ENCODE results near the gene NUP58. TPM values are rescaled to one million over a fixed set of nuclear protein-coding genes. Genes with fewer than 3 reads are reported as not detected.

Gene NUP58
- total and polyA plus RNA-seq, 4 donors = 6.5 to 43.3 (median 16.0) TPM

- H3K4me3 ChIP-seq (ENCODE audit: low read depth in 1 of 3, low read length in 3 of 3) = peak overlapping the region in 1 of 3 donors; percentile 39
- WGBS = 36% methylated on average over 19 of the region's 20 CpGs
Observed at GRCh38 chr13:25371158-25371874, 69.9 kb downstream of the NUP58 start.

GRCh38 chr13:25371875-25372283, 70.5 kb downstream of the NUP58 start, which contains the start of gene ATP8A2:
ATP8A2 (plus strand) TSS chr13:25371974; CDS start chr13:25372213, 239 bp downstream.
- Histone ChIP-seq H3K27ac (ENCODE audit: low read depth in 1 of 2, low read length in 2 of 2) (no peak within 1 kb of the TSS), H3K27me3 (ENCODE audit: control insufficient read depth in 4 of 4, insufficient read depth in 4 of 4, low read length in 3 of 4) (peaks cover 0 to 22% (median 14%) of the 10 kb centered on the region in 4 donors), H3K9ac (ENCODE audit: low read depth in 1 of 2, low read length in 2 of 2) (no peak within 1 kb of the TSS), H3K4me1 (ENCODE audit: control insufficient read depth in 4 of 4, insufficient read depth in 4 of 4, low read length in 3 of 4) (peaks cover 4 to 12% (median 6%) of the 10 kb centered on the region in 4 donors), H3K36me3 (ENCODE audit: control insufficient read depth in 4 of 4, insufficient read depth in 3 of 4, low read depth in 1 of 4, low read length in 3 of 4) (no peaks in the 10 kb centered on the region), H3K9me3 (ENCODE audit: control insufficient read depth in 4 of 4, low read length in 3 of 4) (no peaks in the 10 kb centered on the region), H3K4me3 (ENCODE audit: low read depth in 1 of 3, low read length in 3 of 3) (peak within 1 kb of the TSS in 1 of 3 donors; percentile 39)
- WGBS = 2% methylated on average over 58 of the region's 58 CpGs
- DNase-seq (ENCODE audit: low spot score) = no peak
- TF ChIP-seq RAD21 (IDR thresholded peaks at IDR 0.05) (no peak), FOXA1 (IDR thresholded peaks at IDR 0.05) (no peak), JUND (IDR thresholded peaks at IDR 0.05) (no peak)

More at GRCh38 chr13:25371158-25371874, 69.9 kb downstream of the NUP58 start:
- H3K27me3 ChIP-seq (ENCODE audit: control insufficient read depth in 4 of 4, insufficient read depth in 4 of 4, low read length in 3 of 4) = peaks cover 0 to 22% (median 14%) of the 10 kb centered on the region in 4 donors
- H3K4me1 ChIP-seq (ENCODE audit: control insufficient read depth in 4 of 4, insufficient read depth in 4 of 4, low read length in 3 of 4) = peaks cover 4 to 12% (median 6%) of the 10 kb centered on the region in 4 donors
- H3K9me3 ChIP-seq (ENCODE audit: control insufficient read depth in 4 of 4, low read length in 3 of 4) = no peaks in the 10 kb centered on the region
- DNase-seq (ENCODE audit: low spot score) = no peak
- no peak overlapping the region for H3K9ac ChIP-seq (ENCODE audit: low read depth in 1 of 2, low read length in 2 of 2)
- no peak overlapping the region for H3K27ac ChIP-seq (ENCODE audit: low read depth in 1 of 2, low read length in 2 of 2)
- TF ChIP-seq ZBTB33 (IDR thresholded peaks at IDR 0.05) = no peak
- H3K36me3 ChIP-seq (ENCODE audit: control insufficient read depth in 4 of 4, insufficient read depth in 3 of 4, low read depth in 1 of 4, low read length in 3 of 4) = no peaks in the 10 kb centered on the region

GRCh38 chr13:25372284-25373081, 71.1 kb downstream of the NUP58 start:
- H3K9me3 ChIP-seq (ENCODE audit: control insufficient read depth in 4 of 4, low read length in 3 of 4) = no peaks in the 10 kb centered on the region
- no peak for DNase-seq (ENCODE audit: low spot score)
- peaks cover 0 to 22% (median 13%) of the 10 kb centered on the region in 4 donors for H3K27me3 ChIP-seq (ENCODE audit: control insufficient read depth in 4 of 4, insufficient read depth in 4 of 4, low read length in 3 of 4)
- no peaks in the 10 kb centered on the region for H3K36me3 ChIP-seq (ENCODE audit: control insufficient read depth in 4 of 4, insufficient read depth in 3 of 4, low read depth in 1 of 4, low read length in 3 of 4)
- peaks cover 4 to 12% (median 6%) of the 10 kb centered on the region in 4 donors for H3K4me1 ChIP-seq (ENCODE audit: control insufficient read depth in 4 of 4, insufficient read depth in 4 of 4, low read length in 3 of 4)
- 14% methylated on average over 82 of the region's 82 CpGs for WGBS
- H3K27ac ChIP-seq (ENCODE audit: low read depth in 1 of 2, low read length in 2 of 2) = no peak overlapping the region
- H3K4me3 ChIP-seq (ENCODE audit: low read depth in 1 of 3, low read length in 3 of 3) = peak overlapping the region in 1 of 3 donors; percentile 39
- no peak overlapping the region for H3K9ac ChIP-seq (ENCODE audit: low read depth in 1 of 2, low read length in 2 of 2)
- TF ChIP-seq GABPA (IDR thresholded peaks at IDR 0.05 in 1 of 2, conservative IDR thresholded peaks at IDR 0.05 in 1 of 2) (no peak), HNF4G (IDR thresholded peaks at IDR 0.05) (no peak), JUND (IDR thresholded peaks at IDR 0.05) (no peak), RAD21 (IDR thresholded peaks at IDR 0.05) (no peak), YY1 (IDR thresholded peaks at IDR 0.05) (no peak), ATF3 (IDR thresholded peaks at IDR 0.05) (no peak), ZBTB33 (IDR thresholded peaks at IDR 0.05) (no peak), FOXA2 (IDR thresholded peaks at IDR 0.05) (no peak), HNF4A (conservative IDR thresholded peaks at IDR 0.05) (no peak), MAX (IDR thresholded peaks at IDR 0.05) (no peak), REST (IDR thresholded peaks at IDR 0.05) (no peak), FOXA1 (IDR thresholded peaks at IDR 0.05) (no peak), CTCF (IDR thresholded peaks at IDR 0.05; ENCODE audit: low read depth, low read length, missing input control) (no peak)
